Upper lobe of left lung (tissue), 4 donors: ENCODE measurements around the gene ADM.
"Not testable (repeated sequence)": the region's sequence is repeated elsewhere in the genome, so short reads cannot be mapped to it uniquely, and the experiment has no call there.

Experiments
- CTCF ChIP-seq, 6 experiments: fragments of 450-650 bp in 4 of 6; fragments of 200-600 bp in 2 of 6; sonication (generic) in 2 of 6; IDR thresholded peaks; one replicate each; pipeline ENCODE4 v1.5.1; 2016 to 2019; ENCODE audit warnings: antibody characterized with exemption in 6 of 6
- POLR2AphosphoS5 ChIP-seq, 2 donors: sonication (generic); formaldehyde crosslinking; IDR thresholded peaks; one replicate each; pipeline ENCODE4 v1.5.1; 2017; ENCODE audit warnings: antibody characterized with exemption in 2 of 2

DNA sequence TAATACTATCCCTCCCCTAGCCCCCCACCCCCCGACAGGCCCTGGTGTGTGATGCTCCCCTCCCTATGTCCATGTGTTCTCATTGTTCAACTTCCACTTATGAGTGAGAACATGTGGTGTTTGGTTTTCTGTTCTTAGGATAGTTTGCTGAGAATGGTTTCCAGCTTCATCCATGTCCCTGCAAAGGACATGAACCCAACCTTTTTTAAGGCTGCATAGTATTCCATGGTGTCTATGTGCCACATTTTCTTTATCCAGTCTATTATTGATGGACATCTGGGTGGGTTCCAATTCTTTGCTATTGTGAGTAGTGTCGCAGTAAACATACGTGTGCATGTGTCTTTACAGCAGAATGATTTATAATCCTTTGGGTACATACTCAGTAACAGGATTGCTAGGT is 40.2 kb upstream of the ADM start:
- TF ChIP-seq POLR2AphosphoS5, CTCF (IDR thresholded peaks at IDR 0.05): not testable (repeated sequence)
